H1 (cell line): ENCODE results near the gene CDH22. TPM values are rescaled to one million over a fixed set of nuclear protein-coding genes. Genes with fewer than 3 reads are reported as not detected.

Source experiments
- CTCF ChIP-seq, 3 experiments: IDR thresholded peaks; 1 replicate in 2 of 3; 2 replicates in 1 of 3; pipeline versions ENCODE4 v1.5.1 to v1.6.1; 2011; ENCODE audit warnings: low read length in 3 of 3, mild to moderate bottlenecking in 3 of 3, inconsistent platforms in 2 of 3, low read depth in 1 of 3, moderate library complexity in 1 of 3; ENCODE audit not compliant: insufficient read depth in 1 of 3; ENCODE audit errors: control extremely low read depth in 1 of 3
- SIRT6 ChIP-seq: IDR thresholded peaks from one replicate; pipeline ENCODE4 v1.7.1; 2012; ENCODE audit warnings: low read length, inconsistent platforms
- polyA plus RNA-seq, 7 experiments: library from polyadenylated mRNA; depleted of rRNA in 3 of 7; stranded (reverse) in 5 of 7; unstranded in 2 of 7; fragments of >200 nt in 5 of 7; fragments of 200-250 nt in 2 of 7; gene quantifications; 1 replicate in 5 of 7; 2 replicates in 1 of 7; 4 replicates in 1 of 7; pipeline versions ENCODE4 v1.2.1 to v1.2.3, GENCODE V29; 2011 to 2013; ENCODE audit warnings: missing spikeins in 2 of 7, mixed read lengths in 2 of 7
- total RNA-seq: library from RNA; stranded (reverse); fragmentation: NEBNext Ultra II Directional; extraction: Animal tissue kit (Norgen Biotek cat#: 25700); gene quantifications from 2 replicates; pipeline ENCODE4 v1.2.1, GENCODE V29; 2021

CDH22 gene
- total and polyA plus RNA-seq, 2 of the 8 experiments (the other 6 are each of a cell fraction or from before 2014, with no cell fraction given): 0.35 to 0.39 TPM

- peak; percentile 91 to 96 (median 96) for TF ChIP-seq CTCF (IDR thresholded peaks at IDR 0.05; ENCODE audit: control extremely low read depth in 1 of 3, insufficient read depth in 1 of 3, low read depth in 1 of 3, low read length in 3 of 3)
- TF ChIP-seq SIRT6: no peak
These were observed 175.6 kb downstream of the CDH22 start (continued) for GRCh38 chr20:46132705-46133120.
